Trophoblast cell (in vitro differentiated cells and primary cell): ENCODE measurements around the gene GABRG3.
A peak's percentile ranks its signal among the peaks of the same experiment; 100 is the strongest.

ENCODE experiments used
- DNase-seq, 2 donors: peaks; one replicate each; pipeline ENCODE4 v3.0.0-alpha.2; 2016
- H2AFZ ChIP-seq: 2 replicates; pipeline ENCODE4 v1.6.1; 2013; ENCODE audit warnings: low read length, moderate library complexity, mild to moderate bottlenecking; ENCODE audit not compliant: insufficient read depth, poor library complexity
- H2AK5ac ChIP-seq: 2 replicates; pipeline ENCODE4 v1.6.1; 2013; ENCODE audit warnings: mild to moderate bottlenecking, low read length
- H2BK120ac ChIP-seq: 2 replicates; pipeline ENCODE4 v1.6.1; 2013; ENCODE audit warnings: low read length, mild to moderate bottlenecking, moderate library complexity; ENCODE audit not compliant: insufficient read depth, poor library complexity
- H2BK12ac ChIP-seq: 2 replicates; pipeline ENCODE4 v1.6.1; 2013; ENCODE audit warnings: mild to moderate bottlenecking, low read length, moderate library complexity
- H2BK5ac ChIP-seq: 2 replicates; pipeline ENCODE4 v1.6.1; 2013; ENCODE audit warnings: low read length, low read depth, moderate library complexity, mild to moderate bottlenecking; ENCODE audit not compliant: poor library complexity
- H3K14ac ChIP-seq: 2 replicates; pipeline ENCODE4 v1.6.1; 2013; ENCODE audit warnings: mild to moderate bottlenecking, low read length
- H3K18ac ChIP-seq: 2 replicates; pipeline ENCODE4 v1.6.1; 2013; ENCODE audit warnings: mild to moderate bottlenecking, low read length
- H3K23ac ChIP-seq: 2 replicates; pipeline ENCODE4 v1.6.1; 2013; ENCODE audit warnings: low read length
- H3K27ac ChIP-seq: 2 replicates; pipeline ENCODE4 v1.5.1; 2013; ENCODE audit warnings: low read depth, mild to moderate bottlenecking, inconsistent platforms, low read length, moderate library complexity
- H3K27me3 ChIP-seq: 2 replicates; pipeline ENCODE4 v1.6.1; 2013; ENCODE audit warnings: inconsistent platforms, mild to moderate bottlenecking, low read length, moderate library complexity; ENCODE audit not compliant: insufficient read depth
- H3K36me3 ChIP-seq, 2 experiments: 1 replicate in 1 of 2; 2 replicates in 1 of 2; pipeline ENCODE4 v1.6.1; 2013; ENCODE audit warnings: low read length in 2 of 2, mild to moderate bottlenecking in 2 of 2, moderate library complexity in 1 of 2; ENCODE audit not compliant: insufficient read depth in 2 of 2, control insufficient read depth in 1 of 2
- H3K4ac ChIP-seq: 2 replicates; pipeline ENCODE4 v1.6.1; 2013; ENCODE audit warnings: low read depth, mild to moderate bottlenecking, low read length, moderate library complexity
- H3K4me1 ChIP-seq, 2 experiments: 1 replicate in 1 of 2; 2 replicates in 1 of 2; pipeline ENCODE4 v1.6.1; 2013; ENCODE audit warnings: low read length in 2 of 2, mild to moderate bottlenecking in 2 of 2, moderate library complexity in 1 of 2; ENCODE audit not compliant: insufficient read depth in 2 of 2, control insufficient read depth in 1 of 2
- H3K4me2 ChIP-seq: 2 replicates; pipeline ENCODE4 v1.6.1; 2013; ENCODE audit warnings: inconsistent platforms, mild to moderate bottlenecking, low read length, moderate library complexity
- H3K4me3 ChIP-seq: 2 replicates; pipeline ENCODE4 v1.5.1; 2013; ENCODE audit warnings: mild to moderate bottlenecking, low read depth, low read length, inconsistent platforms
- H3K79me1 ChIP-seq: one replicate; pipeline ENCODE4 v1.6.1; 2013; ENCODE audit warnings: low read length
- H3K79me2 ChIP-seq: 2 replicates; pipeline ENCODE4 v1.6.1; 2013; ENCODE audit warnings: low read length, mild to moderate bottlenecking; ENCODE audit not compliant: control insufficient read depth, insufficient read depth, poor library complexity
- H3K9ac ChIP-seq: 2 replicates; pipeline ENCODE4 v1.6.1; 2013; ENCODE audit warnings: mild to moderate bottlenecking, low read length
- H3K9me3 ChIP-seq: 2 replicates; pipeline ENCODE4 v1.6.1; 2013; ENCODE audit warnings: low read depth, mild to moderate bottlenecking, control low read depth, inconsistent platforms, low read length; ENCODE audit not compliant: insufficient read depth
- H4K12ac ChIP-seq: 2 replicates; pipeline ENCODE4 v1.6.1; 2013; ENCODE audit warnings: low read depth, mild to moderate bottlenecking, low read length, moderate library complexity
- H4K8ac ChIP-seq: 2 replicates; pipeline ENCODE4 v1.6.1; 2013; ENCODE audit warnings: low read depth, mild to moderate bottlenecking, low read length, moderate library complexity
- H4K91ac ChIP-seq: one replicate; pipeline ENCODE4 v1.6.1; 2013; ENCODE audit warnings: low read depth, mild to moderate bottlenecking, low read length, moderate library complexity
- WGBS: extraction: QIAGEN DNeasy Blood & Tissue Kit; methylation state at CpG from one replicate; pipeline ENCODE4 v1.1.7; 2013; ENCODE audit warnings: missing lambda C conversion rate; ENCODE audit not compliant: insufficient read length, insufficient coverage; ENCODE audit errors: extremely low coverage; 5-methylcytosine and 5-hydroxymethylcytosine counted together

The GABRG3 gene

GRCh38 chr15:27241943-27242342, 271.0 kb downstream of the GABRG3 start:
- Histone ChIP-seq H2BK120ac (no peak overlapping the region), H2AK5ac (no peak overlapping the region), H3K4ac (no peak overlapping the region), H3K9ac (no peak overlapping the region), H3K9me3 (no peaks in the 10 kb centered on the region), H3K27me3 (no peaks in the 10 kb centered on the region), H3K4me3 (no peak overlapping the region), H2BK12ac (no peak overlapping the region), H2AFZ (no peak overlapping the region), H3K79me2 (no peaks in the 10 kb centered on the region), H3K79me1 (no peaks in the 10 kb centered on the region), H3K4me2 (no peak overlapping the region), H3K14ac (no peak overlapping the region), H3K36me3 (no peaks in the 10 kb centered on the region), H4K91ac (no peak overlapping the region), H4K8ac (no peak overlapping the region), H4K12ac (no peak overlapping the region), H3K18ac (no peak overlapping the region), H3K23ac (no peak overlapping the region), H2BK5ac (no peak overlapping the region), H3K27ac (no peak overlapping the region), H3K4me1 (peaks cover 0 to 6% of the 10 kb centered on the region in 2 experiments)
- WGBS = no CpG with 5 or more reads among the region's 2 CpGs
- DNase-seq = peak in 1 of 2 donors; percentile 21

DNA sequence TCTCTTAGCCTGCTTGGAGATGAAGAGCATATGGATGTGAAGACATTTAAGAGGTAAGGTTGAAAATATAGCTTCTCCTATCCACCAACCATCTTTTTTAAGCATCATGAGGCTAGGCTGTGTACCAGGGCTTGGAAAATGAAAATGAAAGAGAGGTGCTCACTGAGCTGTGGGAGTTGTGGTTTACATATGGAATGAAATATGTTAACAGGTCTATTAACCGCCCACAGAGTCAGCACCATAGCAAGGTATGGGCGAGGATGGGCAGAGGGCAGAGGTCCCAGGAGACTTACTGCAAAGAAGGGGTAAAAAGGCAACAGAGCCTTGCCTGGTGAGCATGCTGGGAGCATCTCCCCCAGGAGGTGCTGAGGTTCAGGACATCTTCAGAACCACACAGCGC, 273.1 kb downstream of the GABRG3 start:
- no peaks in the 10 kb centered on the region for H3K36me3 ChIP-seq
- no peak overlapping the region for H2AK5ac ChIP-seq
- H3K4me3 ChIP-seq = no peak overlapping the region
- H3K9ac ChIP-seq = no peak overlapping the region
- no peaks in the 10 kb centered on the region for H3K27me3 ChIP-seq
- no peak overlapping the region for H2AFZ ChIP-seq
- H3K4me1 ChIP-seq = no peaks in the 10 kb centered on the region
- H3K27ac ChIP-seq = no peak overlapping the region
- no peak for DNase-seq
- no peak overlapping the region for H3K4ac ChIP-seq
- H3K79me2 ChIP-seq = no peaks in the 10 kb centered on the region
- no peak overlapping the region for H3K4me2 ChIP-seq
- H2BK5ac ChIP-seq = no peak overlapping the region
- no peak overlapping the region for H4K12ac ChIP-seq
- no CpG with 5 or more reads among the region's 3 CpGs for WGBS
- H3K23ac ChIP-seq = no peak overlapping the region
- no peak overlapping the region for H4K8ac ChIP-seq
- no peak overlapping the region for H3K14ac ChIP-seq
- no peak overlapping the region for H2BK12ac ChIP-seq
- no peak overlapping the region for H3K18ac ChIP-seq
- no peaks in the 10 kb centered on the region for H3K79me1 ChIP-seq
- H4K91ac ChIP-seq = no peak overlapping the region
- no peak overlapping the region for H2BK120ac ChIP-seq
- no peaks in the 10 kb centered on the region for H3K9me3 ChIP-seq

- H4K8ac ChIP-seq = no peak overlapping the region
- no peak overlapping the region for H3K9ac ChIP-seq
- H2BK12ac ChIP-seq = no peak overlapping the region
- H3K18ac ChIP-seq = no peak overlapping the region
- no CpG with 5 or more reads among the region's 3 CpGs for WGBS
- no peaks in the 10 kb centered on the region for H3K36me3 ChIP-seq
- H2BK5ac ChIP-seq = no peak overlapping the region
- no peak overlapping the region for H3K23ac ChIP-seq
- H3K79me1 ChIP-seq = no peaks in the 10 kb centered on the region
- peaks cover 6 to 8% of the 10 kb centered on the region in 2 experiments for H3K4me1 ChIP-seq
- no peak overlapping the region for H3K4me3 ChIP-seq
- no peak overlapping the region for H3K4me2 ChIP-seq
- no peak overlapping the region for H2AFZ ChIP-seq
- H3K27me3 ChIP-seq = no peaks in the 10 kb centered on the region
- H3K9me3 ChIP-seq = no peaks in the 10 kb centered on the region
- no peak overlapping the region for H3K14ac ChIP-seq
- H4K12ac ChIP-seq = no peak overlapping the region
- DNase-seq = no peak
- H3K4ac ChIP-seq = no peak overlapping the region
- no peak overlapping the region for H2AK5ac ChIP-seq
- H3K27ac ChIP-seq = no peak overlapping the region
- H2BK120ac ChIP-seq = no peak overlapping the region
- H3K79me2 ChIP-seq = no peaks in the 10 kb centered on the region
- H4K91ac ChIP-seq = no peak overlapping the region
Observed at GRCh38 chr15:27248251-27248650, 277.3 kb downstream of the GABRG3 start.

- Histone ChIP-seq H3K9me3 (no peaks in the 10 kb centered on the region), H2BK12ac (no peak overlapping the region), H3K79me1 (no peaks in the 10 kb centered on the region), H2AFZ (no peak overlapping the region), H3K4me1 (peaks cover 7 to 8% of the 10 kb centered on the region in 2 experiments), H3K18ac (no peak overlapping the region), H3K4me2 (no peak overlapping the region), H4K12ac (peak overlapping the region; percentile 45), H3K36me3 (no peaks in the 10 kb centered on the region), H3K27ac (no peak overlapping the region), H3K23ac (no peak overlapping the region), H2BK120ac (no peak overlapping the region), H3K4ac (no peak overlapping the region), H4K91ac (peak overlapping the region; percentile 13), H3K79me2 (no peaks in the 10 kb centered on the region), H2BK5ac (no peak overlapping the region), H3K27me3 (no peaks in the 10 kb centered on the region), H3K14ac (no peak overlapping the region), H3K9ac (no peak overlapping the region), H2AK5ac (no peak overlapping the region), H4K8ac (no peak overlapping the region), H3K4me3 (no peak overlapping the region)
- no peak for DNase-seq
- no CpG with 5 or more reads among the region's 23 CpGs for WGBS
Observed at GRCh38 chr15:27249046-27249759, 278.2 kb downstream of the GABRG3 start.
